Fibroblast of the aortic adventitia (primary cell): Measurements from ENCODE around the gene KERA. TPM values are rescaled to one million over a fixed set of nuclear protein-coding genes. Genes with fewer than 3 reads are reported as not detected.
A peak's percentile ranks its signal among the peaks of the same experiment; 100 is the strongest.

Source experiments
- DNase-seq: peaks from one replicate; pipeline ENCODE4 v3.0.0-alpha.2; 2010; ENCODE audit warnings: low read depth
- H3K4me3 ChIP-seq: 2 replicates; pipeline ENCODE4 v1.5.1; 2011; ENCODE audit warnings: low read depth, mild to moderate bottlenecking, control low read depth, low read length, moderate library complexity
- CTCF ChIP-seq: IDR thresholded peaks from 2 replicates; pipeline ENCODE4 v1.5.1; 2011; ENCODE audit warnings: mild to moderate bottlenecking, low read length, control low read depth, inconsistent platforms; ENCODE audit not compliant: insufficient read depth
- total RNA-seq: library from RNA; depleted of rRNA; stranded (reverse); fragments of >200 nt; gene quantifications from 2 replicates; pipeline ENCODE4 v1.2.3, GENCODE V29; 2012; ENCODE audit warnings: low replicate concordance

The KERA gene
- total RNA-seq, 1 donor = not detected

- no peak for TF ChIP-seq CTCF
- DNase-seq = peak; percentile 16
- no peak overlapping the region for H3K4me3 ChIP-seq
Observed at GRCh38 chr12:91059211-91059610, 1.4 kb upstream of the KERA start.

GRCh38 chr12:91058786-91059185 is 962 bp upstream of the KERA start:
- no peak overlapping the region for H3K4me3 ChIP-seq
- TF ChIP-seq CTCF = no peak
- DNase-seq = no peak

GRCh38 chr12:91056488-91056887 is 1.3 kb downstream of the KERA start:
- H3K4me3 ChIP-seq = no peak overlapping the region
- no peak for TF ChIP-seq CTCF
- DNase-seq = no peak

- no peak for DNase-seq
Observed at GRCh38 chr12:91055976-91056375, 1.8 kb downstream of the KERA start.

GRCh38 chr12:91053951-91054715 is 3.7 kb downstream of the KERA start:
- H3K4me3 ChIP-seq = no peak overlapping the region
- TF ChIP-seq CTCF = no peak
- peak; percentile 87 for DNase-seq

More at GRCh38 chr12:91055976-91056375, 1.8 kb downstream of the KERA start:
- TF ChIP-seq CTCF = no peak
- H3K4me3 ChIP-seq = no peak overlapping the region

GRCh38 chr12:91052026-91052425 is 5.8 kb downstream of the KERA start:
- DNase-seq = no peak
- H3K4me3 ChIP-seq = no peak overlapping the region
- no peak for TF ChIP-seq CTCF

GRCh38 chr12:91044586-91044985 is 13.2 kb downstream of the KERA start:
- DNase-seq = no peak
- no peak overlapping the region for H3K4me3 ChIP-seq
- TF ChIP-seq CTCF = no peak
